ENCODE results near the gene FRMD4A. TPM values are rescaled to one million over a fixed set of nuclear protein-coding genes. Genes with fewer than 3 reads are reported as not detected.

The FRMD4A gene
- total RNA-seq, 2 donors from 2014 or later: 8.6 to 10.2 TPM

DNA sequence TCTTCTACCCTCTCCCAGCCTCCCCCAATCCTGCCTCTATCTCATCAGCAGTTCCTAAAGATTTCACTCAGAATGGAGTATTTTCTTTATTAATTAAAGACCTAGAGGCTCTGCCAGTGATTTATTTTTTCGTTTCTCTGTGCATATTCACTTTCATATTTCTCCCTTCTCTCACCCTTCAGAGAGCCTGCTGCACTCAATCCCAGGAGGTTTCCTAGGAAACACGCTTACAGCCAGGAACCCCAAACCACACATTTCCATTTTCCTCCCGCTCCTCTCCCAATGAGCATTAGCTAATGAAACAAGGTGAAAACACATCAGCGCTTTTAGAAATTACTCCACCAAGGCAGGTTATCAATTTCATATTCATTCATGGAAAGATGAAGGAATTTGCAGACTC, 180.2 kb downstream of the FRMD4A start:
- Histone ChIP-seq H3K36me3 (no peaks in the 10 kb centered on the region), H3K4me3 (no peak overlapping the region), H3K27me3 (no peaks in the 10 kb centered on the region), H3K9me3 (no peaks in the 10 kb centered on the region), H3K27ac (no peak overlapping the region), H3K4me1 (no peaks in the 10 kb centered on the region), H3K9ac (ENCODE audit: low read depth in 2 of 2, low read length in 2 of 2) (no peak overlapping the region)
- TF ChIP-seq, protein P1, sequence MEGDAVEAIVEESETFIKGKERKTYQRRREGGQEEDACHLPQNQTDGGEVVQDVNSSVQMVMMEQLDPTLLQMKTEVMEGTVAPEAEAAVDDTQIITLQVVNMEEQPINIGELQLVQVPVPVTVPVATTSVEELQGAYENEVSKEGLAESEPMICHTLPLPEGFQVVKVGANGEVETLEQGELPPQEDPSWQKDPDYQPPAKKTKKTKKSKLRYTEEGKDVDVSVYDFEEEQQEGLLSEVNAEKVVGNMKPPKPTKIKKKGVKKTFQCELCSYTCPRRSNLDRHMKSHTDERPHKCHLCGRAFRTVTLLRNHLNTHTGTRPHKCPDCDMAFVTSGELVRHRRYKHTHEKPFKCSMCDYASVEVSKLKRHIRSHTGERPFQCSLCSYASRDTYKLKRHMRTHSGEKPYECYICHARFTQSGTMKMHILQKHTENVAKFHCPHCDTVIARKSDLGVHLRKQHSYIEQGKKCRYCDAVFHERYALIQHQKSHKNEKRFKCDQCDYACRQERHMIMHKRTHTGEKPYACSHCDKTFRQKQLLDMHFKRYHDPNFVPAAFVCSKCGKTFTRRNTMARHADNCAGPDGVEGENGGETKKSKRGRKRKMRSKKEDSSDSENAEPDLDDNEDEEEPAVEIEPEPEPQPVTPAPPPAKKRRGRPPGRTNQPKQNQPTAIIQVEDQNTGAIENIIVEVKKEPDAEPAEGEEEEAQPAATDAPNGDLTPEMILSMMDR (IDR thresholded peaks at IDR 0.05): no peak
- DNase-seq: no peak
- intact Hi-C loops (cut with DNase I): no loop called here

DNA sequence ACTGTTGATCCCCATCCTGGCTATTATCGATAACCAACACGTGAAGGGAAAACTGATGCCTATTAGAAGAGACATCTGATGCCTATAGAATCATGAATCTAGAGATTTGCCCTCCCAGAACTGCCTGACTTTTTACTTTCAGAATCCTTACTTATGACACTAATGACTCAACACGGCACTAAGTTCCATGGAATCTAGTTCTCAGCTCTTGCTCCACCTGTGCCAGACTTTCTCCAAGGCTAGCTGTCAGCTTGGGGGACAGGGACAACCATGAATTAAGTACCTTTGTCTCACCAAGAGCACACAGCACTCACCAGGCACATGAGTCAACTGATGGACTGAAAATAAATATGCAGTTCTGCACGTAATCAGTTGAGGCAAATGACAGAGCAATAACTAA, 184.2 kb downstream of the FRMD4A start:
- Histone ChIP-seq H3K9me3 (no peaks in the 10 kb centered on the region), H3K27me3 (no peaks in the 10 kb centered on the region), H3K36me3 (no peaks in the 10 kb centered on the region), H3K4me1 (no peaks in the 10 kb centered on the region), H3K4me3 (no peak overlapping the region), H3K27ac (no peak overlapping the region), H3K9ac (ENCODE audit: low read depth in 2 of 2, low read length in 2 of 2) (no peak overlapping the region)
- intact Hi-C loops (cut with DNase I): no loop called here
- DNase-seq: no peak
- TF ChIP-seq, protein P1 (IDR thresholded peaks at IDR 0.05): no peak

DNA sequence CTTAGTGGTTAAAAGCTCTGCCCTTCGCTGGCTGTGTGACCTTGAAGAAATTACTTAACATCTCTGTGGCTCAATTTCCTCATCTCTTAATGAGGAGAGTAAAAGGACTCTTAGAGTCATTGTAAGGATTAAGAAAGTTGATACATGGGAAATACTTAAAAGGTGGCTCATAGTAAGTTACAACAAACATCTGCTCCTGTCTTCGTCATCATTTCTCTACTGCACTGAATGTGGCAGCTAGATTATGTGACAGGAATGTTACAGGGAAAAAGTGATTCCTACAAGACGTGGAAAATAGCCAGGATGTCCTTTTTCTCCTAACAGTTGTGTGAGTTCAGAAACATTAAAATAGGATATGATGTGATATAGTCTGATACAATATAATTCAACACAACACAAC, 184.7 kb downstream of the FRMD4A start:
- intact Hi-C loops (cut with DNase I): no loop called here
- H3K27ac ChIP-seq: no peak overlapping the region
- H3K36me3 ChIP-seq: no peaks in the 10 kb centered on the region
- H3K4me3 ChIP-seq: no peak overlapping the region
- H3K27me3 ChIP-seq: no peaks in the 10 kb centered on the region
- no peaks in the 10 kb centered on the region for H3K4me1 ChIP-seq
- H3K9me3 ChIP-seq: no peaks in the 10 kb centered on the region
- H3K9ac ChIP-seq (ENCODE audit: low read depth in 2 of 2, low read length in 2 of 2): no peak overlapping the region
- no peak for DNase-seq
- TF ChIP-seq, protein P1 (IDR thresholded peaks at IDR 0.05): no peak

DNA sequence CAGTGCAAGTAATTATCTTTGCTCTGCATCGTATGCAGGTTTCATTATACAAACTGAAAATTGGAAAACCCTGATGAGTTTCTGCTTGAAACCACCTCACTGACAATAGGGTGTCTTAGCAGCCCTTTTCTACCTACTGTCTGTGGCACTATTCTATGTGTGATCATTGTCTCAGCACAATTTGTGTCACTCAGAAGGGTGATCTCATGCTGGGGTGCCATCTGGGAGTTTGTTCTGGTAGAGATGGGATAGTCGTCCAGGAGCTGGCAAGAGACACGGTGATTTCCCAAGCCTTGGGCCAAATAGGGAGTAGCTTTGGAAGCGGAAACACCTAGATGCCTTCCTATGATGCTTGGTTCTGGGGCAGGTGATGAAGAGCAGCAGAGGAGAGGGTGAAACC, 186.3 kb downstream of the FRMD4A start:
- H3K4me3 ChIP-seq: no peak overlapping the region
- intact Hi-C loops (cut with DNase I): no loop called here
- no peaks in the 10 kb centered on the region for H3K27me3 ChIP-seq
- H3K9ac ChIP-seq (ENCODE audit: low read depth in 2 of 2, low read length in 2 of 2): no peak overlapping the region
- H3K9me3 ChIP-seq: no peaks in the 10 kb centered on the region
- TF ChIP-seq, protein P1 (IDR thresholded peaks at IDR 0.05): no peak
- no peaks in the 10 kb centered on the region for H3K4me1 ChIP-seq
- H3K36me3 ChIP-seq: no peaks in the 10 kb centered on the region
- H3K27ac ChIP-seq: no peak overlapping the region
- DNase-seq: no peak

DNA sequence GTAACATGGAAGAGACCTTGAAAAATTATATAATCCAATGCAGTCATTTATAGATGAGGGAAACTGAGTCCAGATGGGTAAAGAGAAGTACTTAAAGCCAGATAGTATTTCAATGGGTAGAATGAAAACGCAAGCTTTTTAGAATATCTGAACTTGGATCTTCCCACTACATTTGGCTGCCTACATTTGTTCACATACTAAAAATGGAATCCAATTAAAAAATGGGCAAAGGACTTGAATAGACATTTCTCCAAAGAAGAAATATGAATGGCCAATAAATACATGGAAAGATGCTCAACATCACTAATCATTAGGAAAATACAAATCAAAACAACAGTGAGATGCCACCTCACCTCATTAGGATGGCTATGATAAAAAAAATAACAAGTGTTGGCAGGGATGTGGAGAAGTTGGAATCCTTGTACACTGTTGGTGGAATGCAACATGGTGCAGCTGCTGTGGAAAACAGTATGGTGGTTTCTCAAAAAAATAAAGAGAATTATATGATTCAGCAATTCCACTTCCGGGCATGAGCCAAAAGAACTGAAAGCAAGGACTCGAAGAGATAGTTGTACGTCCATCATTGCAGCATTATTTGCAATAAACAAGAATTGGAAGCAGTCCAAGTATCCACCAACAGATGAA, 188.0 kb downstream of the FRMD4A start:
- Histone ChIP-seq H3K36me3 (no peaks in the 10 kb centered on the region), H3K4me1 (no peaks in the 10 kb centered on the region), H3K27me3 (no peaks in the 10 kb centered on the region), H3K9ac (ENCODE audit: low read depth in 2 of 2, low read length in 2 of 2) (no peak overlapping the region), H3K9me3 (no peaks in the 10 kb centered on the region), H3K27ac (no peak overlapping the region), H3K4me3 (no peak overlapping the region)
- TF ChIP-seq, protein P1 (IDR thresholded peaks at IDR 0.05): no peak
- no peak for DNase-seq
- intact Hi-C loops (cut with DNase I): no loop called here
